NCI-H460 (cell line): ENCODE data around the gene KCNAB1. TPM values are rescaled to one million over a fixed set of nuclear protein-coding genes. Genes with fewer than 3 reads are reported as not detected.

Source experiments
- DNase-seq: peaks from one replicate; pipeline ENCODE4 v3.0.0-alpha.2; 2016; ENCODE audit warnings: low read depth; ENCODE audit errors: extremely low read depth
- total RNA-seq: library from RNA; depleted of rRNA; stranded (reverse); fragments of >200 nt; shearing (Covaris generic); gene quantifications from 2 replicates; pipeline ENCODE4 v1.2.3, GENCODE V29; 2014

The KCNAB1 gene
- total RNA-seq, 1 experiment from 2014 or later, result not detected

DNA sequence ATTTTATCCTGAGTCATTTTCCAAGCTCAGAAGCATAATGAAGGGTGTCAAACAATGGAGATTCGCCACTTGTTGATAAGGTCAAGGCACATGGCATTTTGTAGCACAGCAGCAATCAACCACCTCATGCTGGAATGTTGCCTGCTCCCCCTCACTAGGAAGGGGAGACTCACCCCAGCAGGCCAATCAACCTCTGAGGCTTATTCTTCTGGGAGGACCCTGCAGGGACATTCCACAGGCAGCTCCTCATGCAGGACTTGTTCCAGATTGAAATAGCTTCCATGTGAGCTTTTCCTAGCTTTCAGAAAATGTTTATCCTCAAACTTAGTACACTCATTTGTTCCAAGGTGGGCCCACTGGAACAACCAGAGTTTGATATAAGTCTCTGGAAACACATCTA lies 356.9 kb downstream of the KCNAB1 start:
- DNase-seq, result no peak

- no peak for DNase-seq
Observed at GRCh38 chr3:156478891-156479290, 358.5 kb downstream of the KCNAB1 start.

DNA sequence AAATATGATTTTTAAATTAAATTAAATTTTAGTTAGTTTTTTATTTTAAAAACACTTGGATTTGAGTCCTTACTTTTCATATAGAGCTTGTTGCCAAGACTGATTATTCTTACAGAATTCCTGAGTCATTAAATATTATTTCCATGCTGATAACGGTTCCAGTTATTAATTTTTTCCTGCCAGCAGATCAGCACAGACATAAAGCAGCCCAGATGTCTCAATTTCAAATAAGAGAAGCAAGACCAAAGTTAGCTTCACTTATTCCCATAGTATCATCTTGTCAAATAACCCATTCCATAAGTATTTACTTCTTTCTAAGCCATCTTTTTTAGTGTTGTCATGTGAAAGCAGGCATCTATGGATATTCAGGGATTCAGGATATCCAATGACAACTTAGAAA lies 359.2 kb downstream of the KCNAB1 start:
- DNase-seq, result no peak

- no peak for DNase-seq
Observed at GRCh38 chr3:156480949-156481348, 360.6 kb downstream of the KCNAB1 start.

GRCh38 chr3:156483002-156483401 lies 362.6 kb downstream of the KCNAB1 start:
- no peak for DNase-seq

DNA sequence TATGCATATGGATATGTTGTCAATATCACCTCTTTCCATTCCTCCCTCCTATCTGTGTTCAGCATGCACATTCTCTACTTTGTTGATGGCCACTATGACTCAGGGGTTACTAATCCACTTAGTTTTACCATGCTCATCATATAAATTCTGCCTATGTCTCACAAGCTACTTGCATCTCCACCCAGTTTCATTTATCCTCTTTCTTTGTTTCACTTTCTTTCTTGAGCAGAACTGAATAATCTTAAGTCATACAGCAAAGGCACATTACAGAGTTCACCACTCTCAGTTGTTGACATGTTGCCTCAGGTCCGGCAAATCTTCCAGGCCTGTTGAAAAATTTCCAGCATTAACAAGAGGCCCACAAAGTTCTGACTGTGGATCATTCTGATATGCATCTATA lies 363.0 kb downstream of the KCNAB1 start:
- no peak for DNase-seq

- no peak for DNase-seq
Observed at GRCh38 chr3:156483961-156484787, 363.8 kb downstream of the KCNAB1 start.

DNA sequence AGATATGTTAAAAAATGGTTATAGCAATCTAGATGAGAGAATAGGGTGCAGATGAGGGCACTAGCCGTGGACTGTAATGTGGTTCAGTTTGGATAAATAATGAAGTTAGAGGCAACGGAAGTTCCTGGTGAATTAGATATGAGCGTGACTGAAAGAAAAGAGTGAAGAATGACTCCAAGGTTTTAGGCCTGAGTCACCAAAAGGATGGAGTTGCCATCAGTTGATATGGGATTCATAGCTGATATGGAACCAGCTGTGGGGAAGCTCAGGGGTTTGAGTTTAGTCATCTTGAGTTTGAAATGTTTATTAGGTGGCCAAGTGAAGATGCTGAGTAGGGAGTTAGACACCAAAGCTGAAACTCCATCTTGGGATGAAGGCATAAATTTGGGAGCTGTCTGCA lies 368.4 kb downstream of the KCNAB1 start:
- no peak for DNase-seq

DNA sequence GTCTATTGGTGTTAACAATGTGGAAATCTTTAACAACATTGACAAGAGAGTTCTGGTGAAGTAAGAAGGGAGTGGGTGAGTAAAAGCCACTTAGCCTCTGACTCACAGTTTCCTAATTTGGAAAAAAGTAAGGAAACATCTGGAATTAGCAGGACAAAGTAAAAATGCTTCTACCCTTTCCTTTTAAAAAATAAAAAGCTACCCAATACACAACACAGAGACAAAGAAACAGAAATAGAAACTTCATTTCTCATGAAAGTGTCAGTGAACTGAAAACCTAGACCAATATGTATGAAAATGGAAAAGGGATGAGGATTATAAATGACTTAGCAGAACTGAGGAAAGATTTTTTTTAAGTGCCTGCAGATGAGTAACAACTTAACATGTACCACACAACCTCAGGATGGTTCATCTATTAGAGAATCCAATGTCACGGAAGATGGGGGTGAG lies 369.1 kb downstream of the KCNAB1 start:
- DNase-seq, result no peak

GRCh38 chr3:156491192-156491591 lies 370.8 kb downstream of the KCNAB1 start:
- DNase-seq, result no peak

GRCh38 chr3:156492801-156493261 lies 372.5 kb downstream of the KCNAB1 start:
- no peak for DNase-seq

DNA sequence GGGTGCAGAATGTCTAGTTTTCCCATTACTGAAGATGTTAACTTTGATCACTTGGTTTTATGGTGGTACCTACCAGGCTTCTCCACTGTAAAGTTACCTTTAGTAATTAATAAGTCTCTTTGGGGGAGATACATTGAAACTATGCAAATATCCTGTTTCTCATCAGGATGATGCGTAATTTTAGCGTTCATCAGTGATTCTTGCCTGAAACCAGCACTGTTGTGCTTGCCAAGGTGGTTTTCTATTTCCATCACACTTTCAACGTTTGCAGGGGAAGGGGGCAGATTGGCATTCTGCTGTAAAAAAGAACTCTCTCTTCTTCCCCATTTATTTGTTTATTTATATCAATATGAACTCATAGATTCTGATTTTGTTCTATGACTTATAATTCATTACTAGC lies 373.5 kb downstream of the KCNAB1 start:
- no peak for DNase-seq

GRCh38 chr3:156495816-156496215 lies 375.4 kb downstream of the KCNAB1 start:
- DNase-seq, result no peak

GRCh38 chr3:156497326-156497725 lies 376.9 kb downstream of the KCNAB1 start:
- DNase-seq, result no peak

GRCh38 chr3:156498307-156498706 lies 377.9 kb downstream of the KCNAB1 start:
- DNase-seq, result no peak

DNA sequence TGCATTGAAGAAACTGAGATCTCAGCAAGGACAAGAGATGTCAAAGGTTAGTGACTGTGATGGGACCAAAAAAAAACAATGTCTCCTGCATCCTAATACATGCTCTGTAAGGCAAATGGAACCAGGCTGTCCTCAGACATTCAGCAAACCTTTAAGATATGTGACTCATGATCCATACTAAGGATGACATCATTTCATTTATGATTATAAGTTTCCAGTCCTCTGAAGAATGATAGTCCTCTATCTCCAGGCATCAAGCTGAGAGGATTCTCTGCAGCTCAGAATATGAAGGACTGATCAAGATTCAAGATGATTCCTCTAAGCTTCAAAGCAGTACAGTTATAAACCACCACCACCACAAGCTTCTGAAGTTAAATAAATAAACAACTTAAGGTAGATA lies 386.9 kb downstream of the KCNAB1 start:
- DNase-seq, result no peak

DNA sequence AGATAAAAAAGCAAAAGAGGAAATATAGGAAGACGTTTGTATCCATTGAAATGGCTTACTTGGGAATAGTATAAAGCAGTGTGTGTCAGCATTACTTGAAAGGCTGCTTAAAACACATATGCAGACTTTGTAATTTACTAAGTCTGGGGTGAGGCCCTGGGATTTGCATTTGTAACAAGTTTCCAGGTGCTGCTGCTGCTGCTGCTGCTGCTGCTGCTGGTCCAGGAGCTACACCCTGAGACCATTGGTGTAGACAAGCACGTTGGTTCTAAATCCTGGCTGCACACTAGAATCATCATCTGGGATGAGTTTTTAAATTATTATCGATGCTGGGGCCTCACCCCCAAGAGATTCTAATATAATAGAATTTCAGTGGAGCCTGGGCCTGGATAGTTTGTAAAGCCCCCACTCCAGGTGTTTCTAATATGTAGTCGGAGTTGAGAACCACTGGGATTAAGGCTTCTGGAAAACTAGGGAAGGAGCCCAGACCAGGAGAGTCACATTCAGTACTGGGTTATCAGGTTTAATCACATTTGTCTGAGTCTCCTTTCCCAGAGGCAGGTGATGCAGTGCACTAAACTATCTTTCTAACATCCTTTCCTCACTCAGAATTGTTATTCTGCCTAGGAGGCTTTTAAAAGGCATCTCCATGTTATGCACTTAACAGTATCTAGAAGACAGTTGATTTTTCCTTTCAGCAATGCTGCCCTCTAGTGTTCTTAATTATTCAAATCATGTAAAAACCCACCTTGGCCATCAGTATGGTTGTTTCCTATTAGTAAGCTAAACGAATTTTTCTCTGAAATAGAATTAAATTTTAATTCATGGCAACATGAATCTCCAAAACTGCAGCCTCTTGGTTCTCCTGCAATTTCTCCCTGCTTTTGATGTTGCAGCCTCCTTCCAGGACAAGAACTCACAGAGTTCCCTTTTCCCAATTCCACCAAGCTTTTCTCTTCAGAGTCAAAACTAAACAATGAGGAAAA lies 389.1 kb downstream of the KCNAB1 start:
- peak; percentile 26 for DNase-seq

- no peak for DNase-seq
Observed at GRCh38 chr3:156511987-156512677, 391.8 kb downstream of the KCNAB1 start.

GRCh38 chr3:156513619-156514018 lies 393.2 kb downstream of the KCNAB1 start:
- no peak for DNase-seq

- DNase-seq, result no peak
Observed at GRCh38 chr3:156516284-156516683, 395.9 kb downstream of the KCNAB1 start.

GRCh38 chr3:156516961-156517360 lies 396.6 kb downstream of the KCNAB1 start:
- DNase-seq, result no peak
